Ascending aorta (tissue), 2 donors: ENCODE data around the gene FBXL17. TPM values are rescaled to one million over a fixed set of nuclear protein-coding genes. Genes with fewer than 3 reads are reported as not detected.

ENCODE experiments used
- DNase-seq, 2 donors: peaks; one replicate each; pipeline ENCODE4 v3.0.0-alpha.2; 2019; ENCODE audit warnings: low spot score in 2 of 2
- H3K27ac ChIP-seq, 2 donors: fragments of 200-600 bp; sonication (generic); one replicate each; pipeline ENCODE4 v1.5.1; 2016 to 2017; ENCODE audit warnings: mild to moderate bottlenecking in 1 of 2
- H3K27me3 ChIP-seq: fragments of 200-600 bp; sonication (generic); one replicate; pipeline ENCODE4 v1.5.1; 2017
- H3K36me3 ChIP-seq, 2 donors: fragments of 200-600 bp; sonication (generic); one replicate each; pipeline ENCODE4 v1.5.1; 2016
- H3K4me1 ChIP-seq, 2 donors: fragments of 200-600 bp; sonication (generic); one replicate each; pipeline ENCODE4 v1.5.1; 2016 to 2017; ENCODE audit warnings: mild to moderate bottlenecking in 1 of 2
- H3K4me3 ChIP-seq, 2 donors: fragments of 200-600 bp; sonication (generic); one replicate each; pipeline ENCODE4 v1.5.1; 2016 to 2017; ENCODE audit warnings: mild to moderate bottlenecking in 1 of 2
- H3K9me3 ChIP-seq, 2 donors: fragments of 200-600 bp; sonication (generic); one replicate each; pipeline ENCODE4 v1.5.1; 2016
- CTCF ChIP-seq, 3 experiments: fragments of 200-600 bp in 2 of 3; fragments of 450-650 bp in 1 of 3; sonication (generic) in 2 of 3; IDR thresholded peaks; one replicate each; pipeline ENCODE4 v1.5.1; 2016 to 2019; ENCODE audit warnings: antibody characterized with exemption in 3 of 3, mild to moderate bottlenecking in 1 of 3, moderate library complexity in 1 of 3
- intact Hi-C: fragments of 100-400 bp; cut with DNase I; formaldehyde crosslinking; loops from one replicate; pipeline ENCODE4 v1.15.1; 2023
- total RNA-seq: library from RNA; depleted of rRNA; stranded (reverse); fragments of >200 nt; gene quantifications from one replicate; pipeline ENCODE4 v1.1.0, GENCODE V29; 2016

Gene FBXL17
- total RNA-seq, 1 donor from 2014 or later = 13.6 TPM

- Histone ChIP-seq H3K27me3 (no peaks in the 10 kb centered on the region), H3K4me1 (peaks cover 0 to 3% of the 10 kb centered on the region in 2 donors), H3K4me3 (no peak overlapping the region), H3K36me3 (no peaks in the 10 kb centered on the region), H3K9me3 (no peaks in the 10 kb centered on the region), H3K27ac (no peak overlapping the region)
- DNase-seq = no peak
- intact Hi-C loops = no loop called here
- TF ChIP-seq CTCF (IDR thresholded peaks at IDR 0.05) = no peak
Measured at GRCh38 chr5:108259306-108259705, 122.6 kb downstream of the FBXL17 start.

- no peak for TF ChIP-seq CTCF (IDR thresholded peaks at IDR 0.05)
- no peaks in the 10 kb centered on the region for H3K27me3 ChIP-seq
- H3K9me3 ChIP-seq = no peaks in the 10 kb centered on the region
- H3K4me3 ChIP-seq = no peak overlapping the region
- H3K4me1 ChIP-seq = peaks cover 0 to 3% of the 10 kb centered on the region in 2 donors
- no peak for DNase-seq
- no peaks in the 10 kb centered on the region for H3K36me3 ChIP-seq
- intact Hi-C loops = no loop called here
- H3K27ac ChIP-seq = no peak overlapping the region
Measured at GRCh38 chr5:108257996-108258395, 123.9 kb downstream of the FBXL17 start.

- TF ChIP-seq CTCF (IDR thresholded peaks at IDR 0.05) = no peak
- intact Hi-C loops = no loop called here
Measured at GRCh38 chr5:108255468-108255867, 126.4 kb downstream of the FBXL17 start.

GRCh38 chr5:108251350-108251749, 130.5 kb downstream of the FBXL17 start:
- no peaks in the 10 kb centered on the region for H3K9me3 ChIP-seq
- H3K27me3 ChIP-seq = no peaks in the 10 kb centered on the region
- H3K4me1 ChIP-seq = peaks cover 0 to 5% of the 10 kb centered on the region in 2 donors
- no peak for DNase-seq
- no peak for TF ChIP-seq CTCF (IDR thresholded peaks at IDR 0.05)
- intact Hi-C loops = no loop called here
- H3K36me3 ChIP-seq = no peaks in the 10 kb centered on the region
- no peak overlapping the region for H3K27ac ChIP-seq
- no peak overlapping the region for H3K4me3 ChIP-seq

More at GRCh38 chr5:108255468-108255867, 126.4 kb downstream of the FBXL17 start:
- Histone ChIP-seq H3K4me3 (no peak overlapping the region), H3K27me3 (no peaks in the 10 kb centered on the region), H3K36me3 (no peaks in the 10 kb centered on the region), H3K9me3 (no peaks in the 10 kb centered on the region), H3K4me1 (no peaks in the 10 kb centered on the region), H3K27ac (no peak overlapping the region)
- DNase-seq = no peak

- intact Hi-C loops = no loop called here
- H3K36me3 ChIP-seq = no peaks in the 10 kb centered on the region
- H3K4me3 ChIP-seq = no peak overlapping the region
- no peak for DNase-seq
- H3K4me1 ChIP-seq = peaks cover 0 to 5% of the 10 kb centered on the region in 2 donors
- no peaks in the 10 kb centered on the region for H3K27me3 ChIP-seq
- no peak overlapping the region for H3K27ac ChIP-seq
- no peak for TF ChIP-seq CTCF (IDR thresholded peaks at IDR 0.05)
- H3K9me3 ChIP-seq = no peaks in the 10 kb centered on the region
Measured at GRCh38 chr5:108249785-108250426, 132.0 kb downstream of the FBXL17 start.
